ENCODE measurements around the gene BLOC1S1. TPM values are rescaled to one million over a fixed set of nuclear protein-coding genes. Genes with fewer than 3 reads are reported as not detected.

BLOC1S1 gene
- total and polyA plus RNA-seq, 9 of the 15 experiments (the other 6 are each of a cell fraction or from before 2014, with no cell fraction given), result 75.2 to 161 (median 98.8) TPM

- no peak for TF ChIP-seq CHD2 (IDR thresholded peaks at IDR 0.05; ENCODE audit: low read depth, low read length)
- TF ChIP-seq PHB (CRISPR knock-in tag; IDR thresholded peaks at IDR 0.05), result no peak
- TF ChIP-seq DIDO1 (tag; IDR thresholded peaks at IDR 0.05; ENCODE audit: low read depth), result no peak
- TF ChIP-seq ZSCAN29 (IDR thresholded peaks at IDR 0.05), result no peak
- no peak for TF ChIP-seq CBX8 (IDR thresholded peaks at IDR 0.05; ENCODE audit: borderline replicate concordance, extremely low read depth, low read depth, low read length, poor library complexity, severe bottlenecking)
- no peak for TF ChIP-seq BRF2 (IDR thresholded peaks at IDR 0.05; ENCODE audit: borderline replicate concordance, insufficient read depth, insufficient read length)
- TF ChIP-seq HOXB6 (CRISPR knock-in tag; IDR thresholded peaks at IDR 0.05; ENCODE audit: borderline replicate concordance), result no peak
- 0 out of 2 replicates have a peak, but pooled peaks have one; percentile 65 for TF ChIP-seq ZBTB43 (CRISPR knock-in tag; IDR thresholded peaks at IDR 0.05)
- no peak for TF ChIP-seq TEAD4 (IDR thresholded peaks at IDR 0.05; ENCODE audit: low read length)
- TF ChIP-seq TEAD4 (CRISPR knock-in tag; IDR thresholded peaks at IDR 0.05; ENCODE audit: borderline replicate concordance), result no peak
- peak; percentile 88 for TF ChIP-seq BCOR (IDR thresholded peaks at IDR 0.05)
- no peak for TF ChIP-seq THAP7 (CRISPR knock-in tag; IDR thresholded peaks at IDR 0.05)
- TF ChIP-seq ZNF79 (CRISPR knock-in tag; IDR thresholded peaks at IDR 0.05; ENCODE audit: low read depth), result no peak
- TF ChIP-seq KDM1A (IDR thresholded peaks at IDR 0.05), result no peak
- no peak for TF ChIP-seq E2F8 (IDR thresholded peaks at IDR 0.05; ENCODE audit: low read depth, partially characterized antibody)
- no peak for TF ChIP-seq ZNF57 (CRISPR knock-in tag; IDR thresholded peaks at IDR 0.05)
- TF ChIP-seq WHSC1 (IDR thresholded peaks at IDR 0.05; ENCODE audit: low read length), result no peak
- TF ChIP-seq HDAC3 (IDR thresholded peaks at IDR 0.05; ENCODE audit: borderline replicate concordance, partially characterized antibody), result no peak
- no peak for TF ChIP-seq SMARCC2 (IDR thresholded peaks at IDR 0.05; ENCODE audit: low read depth)
- TF ChIP-seq CBX5 (IDR thresholded peaks at IDR 0.05; ENCODE audit: borderline replicate concordance, low read depth), result no peak
- peak in 1 of 2 experiments; percentile 56; a peak in 1 of 4 replicates for TF ChIP-seq MAZ (CRISPR knock-in tag; conservative IDR thresholded peaks at IDR 0.05 in 1 of 2, IDR thresholded peaks at IDR 0.05 in 1 of 2)
- peak; percentile 51 for TF ChIP-seq KDM5B (IDR thresholded peaks at IDR 0.05; ENCODE audit: insufficient replicate concordance, low read depth, low read length)
These were observed 27.8 kb downstream of the BLOC1S1 start (continued) for GRCh38 chr12:55743406-55744339.
